ENCODE measurements around the gene NOCT.
"Not testable (repeated sequence)": the region's sequence is repeated elsewhere in the genome, so short reads cannot be mapped to it uniquely, and the experiment has no call there.

The NOCT gene

GRCh38 chr4:139011225-139011950 is 4.2 kb upstream of the NOCT start:
- no peak for DNase-seq

DNA sequence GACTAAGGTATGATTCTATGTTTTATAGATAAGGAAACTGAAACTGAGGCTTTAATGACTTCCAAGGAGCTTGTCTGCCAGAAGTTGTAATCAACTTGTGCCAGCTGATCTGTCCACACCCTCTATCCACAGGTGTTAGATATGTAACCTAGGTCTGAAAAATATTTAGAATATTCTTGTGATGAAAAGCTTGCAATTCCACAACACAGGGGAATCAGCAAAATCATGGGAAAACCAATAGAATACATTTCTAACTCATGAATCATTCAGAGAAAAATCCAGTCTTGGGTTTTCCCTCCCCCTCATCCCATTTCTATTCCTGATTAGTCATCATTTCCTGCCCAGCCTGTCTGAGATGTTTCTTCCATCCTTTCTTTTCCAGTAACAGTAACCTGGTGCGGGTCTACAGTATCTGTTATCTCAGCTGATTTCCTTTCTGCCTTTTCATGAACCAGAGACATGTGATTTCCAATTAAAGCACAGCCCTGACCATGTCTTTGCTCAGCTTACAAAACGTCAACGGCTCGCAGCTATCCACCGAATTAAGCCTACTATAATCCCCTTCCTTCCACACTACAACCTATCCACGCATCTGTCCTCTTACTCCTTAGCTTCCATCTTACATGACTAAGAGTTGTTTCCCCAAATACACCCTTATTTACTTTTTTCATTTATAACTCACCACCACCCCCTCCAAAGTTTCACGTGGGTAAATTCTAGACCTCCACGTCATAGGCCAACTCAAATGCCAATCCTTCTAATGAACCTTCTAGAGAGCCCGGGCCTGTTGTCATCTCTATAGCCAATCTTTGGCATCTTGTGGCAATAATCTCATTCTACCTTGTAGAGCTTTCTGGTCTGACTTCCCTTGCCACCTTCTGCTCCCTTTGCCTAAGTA is 961 bp upstream of the NOCT start:
- DNase-seq: peak; percentile 95

GRCh38 chr4:139015948-139016471 is 429 bp downstream of the NOCT start:
- peak; percentile 17 for DNase-seq

- peak; percentile 33 for DNase-seq
Measured at GRCh38 chr4:139017861-139018260, 2.3 kb downstream of the NOCT start.

DNA sequence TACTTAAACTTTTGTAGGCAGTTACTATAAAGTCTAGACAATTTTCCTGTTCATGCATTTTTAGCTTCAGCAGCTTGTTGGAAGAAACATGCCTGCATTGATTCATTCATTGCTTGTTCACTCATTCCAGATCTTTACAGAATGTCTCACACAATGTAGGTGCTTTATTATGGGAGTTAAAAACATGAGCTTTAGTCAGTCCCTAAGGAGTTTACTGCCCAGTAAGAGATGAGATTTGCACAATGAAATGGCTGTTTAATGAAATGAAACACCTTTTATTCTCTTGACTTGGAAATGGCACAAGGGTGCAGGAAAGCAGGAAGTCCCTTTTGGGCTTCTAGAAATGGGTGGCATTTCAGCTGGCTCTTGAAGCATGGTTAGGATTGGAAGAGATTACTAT is 2.9 kb downstream of the NOCT start:
- DNase-seq: peak; percentile 24

GRCh38 chr4:139018971-139019758 is 3.6 kb downstream of the NOCT start:
- DNase-seq: peak; percentile 93

GRCh38 chr4:139020384-139020783 is 4.8 kb downstream of the NOCT start:
- no peak for DNase-seq

DNA sequence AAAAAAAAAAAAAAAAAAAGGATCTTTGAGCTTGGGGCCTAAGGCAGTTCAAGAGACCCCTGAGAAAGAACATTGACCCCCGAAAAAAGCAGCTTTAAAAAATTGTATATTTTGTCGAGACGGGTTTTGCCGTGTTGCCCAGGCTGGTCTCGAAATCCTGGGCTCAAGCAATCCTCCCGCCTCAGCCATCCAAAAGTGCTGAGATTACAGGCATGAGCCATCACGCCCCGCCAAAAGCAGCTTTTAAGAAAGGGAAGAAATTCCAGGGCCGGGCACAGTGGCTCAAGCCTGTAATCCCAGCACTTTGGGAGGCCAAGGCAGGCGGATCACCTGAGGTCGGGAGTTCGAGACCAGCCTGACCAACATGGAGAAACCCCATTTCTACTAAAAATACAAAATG is 5.5 kb downstream of the NOCT start:
- DNase-seq: not testable (repeated sequence)

- DNase-seq: no peak
Measured at GRCh38 chr4:139022835-139023234, 7.3 kb downstream of the NOCT start.

DNA sequence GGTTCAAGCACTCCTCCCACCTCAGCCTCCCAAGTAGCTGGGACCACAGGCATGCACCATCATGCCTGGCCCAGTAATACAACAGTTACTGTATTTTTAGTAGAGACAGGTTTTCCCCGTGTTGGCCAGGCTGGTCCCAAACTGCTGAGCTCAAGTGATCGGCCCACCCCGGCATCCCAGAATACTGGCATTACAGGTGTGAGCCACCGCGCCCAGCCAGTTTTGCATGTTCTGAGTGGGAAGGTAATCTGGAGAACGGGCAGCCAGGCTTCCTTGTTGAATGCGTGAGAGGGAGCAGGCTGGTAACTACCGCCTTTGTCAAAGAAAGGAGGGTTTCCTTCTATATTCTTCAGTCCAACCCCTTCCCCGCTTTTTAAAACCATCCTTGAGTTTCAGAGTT is 9.1 kb downstream of the NOCT start:
- DNase-seq: no peak

DNA sequence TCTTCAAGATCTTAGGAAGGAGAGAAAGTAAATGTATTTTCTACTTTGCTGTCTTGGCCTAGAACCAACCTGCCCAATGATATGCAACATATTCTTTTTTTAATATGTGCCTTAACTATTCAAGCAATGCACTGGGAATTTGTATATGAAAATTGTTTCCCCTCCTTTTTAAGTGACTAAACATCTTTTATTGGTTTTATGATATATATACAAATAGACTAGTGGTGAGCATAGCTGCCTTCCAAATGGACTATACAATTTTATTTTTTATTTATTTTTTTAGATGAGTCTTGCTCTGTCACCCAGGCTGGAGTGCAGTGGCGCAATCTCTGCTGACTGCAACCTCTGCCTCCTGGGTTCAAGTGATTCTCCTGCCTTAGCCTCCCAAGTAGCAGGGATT is 10.3 kb downstream of the NOCT start:
- no peak for DNase-seq

DNA sequence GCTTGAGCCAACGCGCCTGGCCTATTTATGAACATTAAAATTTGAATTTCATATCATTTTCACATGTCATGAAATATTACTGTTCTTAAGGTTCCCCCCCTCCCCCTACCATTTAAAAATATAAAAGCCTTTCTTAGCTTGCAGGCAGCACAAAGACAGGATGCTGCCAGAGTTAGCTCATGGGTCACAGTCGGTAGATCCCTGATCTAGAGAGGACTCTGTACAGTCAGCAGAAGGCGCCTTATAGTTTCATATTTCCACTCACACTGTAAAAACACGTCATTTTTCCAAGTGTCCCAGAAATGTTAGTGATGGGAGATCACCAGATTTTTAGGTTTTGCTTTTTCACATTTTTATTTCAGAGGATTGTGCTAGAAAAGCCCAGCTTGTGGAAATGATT is 12.2 kb downstream of the NOCT start:
- DNase-seq: peak; percentile 14

- no peak for DNase-seq
Measured at GRCh38 chr4:139028191-139028661, 12.6 kb downstream of the NOCT start.

GRCh38 chr4:139029866-139030363 is 14.3 kb downstream of the NOCT start:
- DNase-seq: not testable (repeated sequence)

DNA sequence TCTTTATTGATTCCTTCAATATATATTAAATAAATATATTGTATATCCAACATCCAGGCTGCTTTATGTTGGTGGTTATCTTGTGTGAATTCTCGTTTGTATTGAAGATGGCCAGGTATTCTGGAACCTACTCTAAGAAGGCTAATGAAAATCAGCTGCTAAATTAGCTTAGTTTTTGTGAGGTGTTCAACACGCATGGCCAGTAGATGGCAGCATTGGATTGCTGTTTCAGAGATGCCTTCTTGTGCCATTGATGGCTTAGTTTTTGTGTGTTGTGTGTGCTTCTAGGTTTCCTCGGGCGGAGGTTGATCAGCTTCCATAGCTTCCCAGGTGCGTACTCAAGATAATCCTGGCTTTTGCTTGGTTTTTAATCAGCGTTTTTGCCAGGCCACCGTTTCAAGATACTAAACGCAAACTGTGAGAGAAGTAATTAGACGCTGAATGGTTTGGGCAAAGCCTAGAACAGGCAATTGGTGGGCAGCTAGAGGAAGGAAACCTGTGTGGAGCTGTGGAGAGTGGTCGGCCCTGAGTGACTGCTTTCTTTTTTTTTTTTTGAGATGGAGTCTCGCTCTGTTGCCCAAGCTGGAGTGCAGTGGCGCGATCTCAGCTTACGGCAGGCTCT is 15.1 kb downstream of the NOCT start:
- peak; percentile 76 for DNase-seq

DNA sequence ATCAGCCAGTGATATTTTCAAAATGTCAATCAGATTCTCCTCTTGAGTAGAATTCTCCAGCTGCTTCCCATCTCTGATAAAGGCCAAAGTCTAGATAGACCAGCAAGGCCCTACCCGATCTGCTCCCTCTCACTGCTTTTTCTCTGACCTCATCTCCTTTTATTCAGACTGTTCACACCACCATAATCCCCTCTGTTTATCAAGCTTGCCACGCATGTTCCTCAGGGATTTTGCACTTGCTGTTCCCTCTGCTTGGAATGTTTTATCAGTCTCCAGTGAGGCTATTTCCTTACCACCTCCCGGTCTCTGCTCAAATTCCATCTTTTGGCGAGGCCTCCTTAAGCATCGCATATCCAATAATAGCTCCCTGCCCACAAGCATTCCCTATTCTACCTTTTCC is 20.1 kb downstream of the NOCT start:
- DNase-seq: no peak

DNA sequence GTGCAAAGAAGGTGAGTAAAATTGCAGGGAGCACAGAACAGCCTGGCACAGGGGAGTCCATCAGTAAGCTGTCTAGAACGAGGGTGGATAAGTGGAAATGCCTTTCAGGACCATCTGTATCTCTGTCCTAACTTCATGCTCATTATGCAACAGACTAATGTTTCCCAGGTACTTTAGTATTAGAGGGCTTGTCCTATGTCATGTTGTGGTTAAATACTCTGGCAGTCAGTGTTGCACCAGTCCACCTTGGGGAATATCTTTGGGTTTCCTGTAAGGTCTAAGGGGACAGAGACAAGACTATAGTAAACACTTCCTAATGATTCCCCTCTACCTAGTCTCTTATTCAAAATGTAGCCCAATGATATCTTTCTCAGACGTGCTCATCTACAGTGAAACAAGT is 21.3 kb downstream of the NOCT start:
- no peak for DNase-seq

DNA sequence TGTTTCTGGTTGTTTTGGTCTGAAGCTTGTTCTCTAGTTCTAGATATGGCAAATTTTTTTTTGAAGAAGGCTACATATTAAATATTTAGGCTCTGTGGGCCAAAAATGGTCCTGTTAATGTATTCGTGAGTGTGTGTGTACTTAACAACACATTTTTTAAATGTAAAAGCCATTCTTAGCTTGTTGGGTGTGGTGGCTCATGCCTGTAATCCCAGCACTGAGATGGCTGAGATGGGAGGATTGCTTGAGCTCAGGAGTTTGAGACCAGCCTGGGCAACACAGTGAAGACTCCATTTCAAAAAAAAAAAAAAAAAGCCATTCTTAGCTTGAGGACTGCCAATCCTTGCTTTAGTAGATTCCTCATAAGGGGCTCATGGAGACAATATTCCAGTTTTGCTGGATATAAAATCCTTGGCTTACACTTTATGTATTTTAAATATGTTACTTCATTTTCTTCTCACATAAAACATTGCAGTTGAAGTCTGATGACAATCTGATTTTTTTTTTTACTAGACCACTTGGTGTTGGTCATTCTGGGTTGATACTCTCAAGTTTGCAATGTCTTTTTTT is 23.4 kb downstream of the NOCT start:
- DNase-seq: no peak

DNA sequence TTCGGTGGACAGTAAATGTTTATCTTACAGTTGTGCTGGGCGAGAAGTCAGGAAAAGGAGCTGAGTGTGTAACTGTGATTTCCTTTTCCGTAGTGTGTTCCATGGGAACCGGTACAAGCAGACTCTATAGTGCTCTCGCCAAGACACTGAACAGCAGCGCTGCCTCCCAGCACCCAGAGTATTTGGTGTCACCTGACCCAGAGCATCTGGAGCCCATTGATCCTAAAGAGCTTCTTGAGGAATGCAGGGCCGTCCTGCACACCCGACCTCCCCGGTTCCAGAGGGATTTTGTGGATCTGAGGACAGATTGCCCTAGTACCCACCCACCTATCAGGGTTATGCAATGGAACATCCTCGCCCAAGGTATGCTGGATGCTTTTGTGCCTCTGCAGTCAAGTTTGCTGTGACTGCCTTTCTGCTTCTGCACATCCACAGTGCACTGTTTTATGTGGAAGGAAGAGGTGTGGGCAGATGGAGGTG is 27.4 kb downstream of the NOCT start:
- DNase-seq: no peak

DNA sequence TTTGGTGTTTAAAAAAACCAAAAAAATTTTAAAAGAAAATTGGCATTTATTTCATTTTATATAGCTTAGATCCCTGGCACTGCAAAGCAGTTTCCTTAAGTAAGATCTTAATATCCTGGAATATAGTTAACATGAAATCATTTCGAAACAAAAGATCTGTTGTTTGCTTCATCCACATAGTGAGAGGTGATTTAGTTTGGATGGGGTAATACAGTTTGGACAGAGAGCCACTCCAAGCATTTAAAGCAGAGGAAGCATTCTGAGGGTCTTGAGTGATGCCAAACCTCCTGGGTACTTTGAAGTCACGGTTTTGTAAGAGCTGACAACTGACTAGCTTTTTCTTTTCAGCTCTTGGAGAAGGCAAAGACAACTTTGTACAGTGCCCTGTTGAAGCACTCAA is 28.7 kb downstream of the NOCT start:
- DNase-seq: no peak

DNA sequence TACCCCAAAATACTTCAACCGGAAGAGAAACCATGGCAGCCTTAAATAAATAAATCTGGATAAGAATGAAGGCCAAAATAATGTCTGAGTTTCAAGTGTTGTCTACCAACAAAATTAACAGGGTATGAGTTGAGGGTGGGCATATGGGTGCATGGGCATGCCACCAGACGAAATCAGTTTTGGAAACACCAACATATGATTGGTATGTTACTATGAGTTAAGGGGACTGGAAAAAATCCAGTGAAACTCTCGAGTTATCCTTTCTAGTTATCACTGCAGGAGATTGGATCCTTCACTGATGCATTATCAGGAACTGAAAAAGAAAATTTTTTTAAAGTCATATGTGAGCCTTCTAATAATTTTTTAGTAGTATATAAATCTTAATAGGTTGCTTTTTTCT is 32.4 kb downstream of the NOCT start:
- DNase-seq: no peak

- DNase-seq: peak; percentile 68
Measured at GRCh38 chr4:139050446-139050845, 34.9 kb downstream of the NOCT start.
